MCF 10A (cell line): ENCODE measurements around the gene SLC27A5. TPM values are rescaled to one million over a fixed set of nuclear protein-coding genes. Genes with fewer than 3 reads are reported as not detected.

Experiments used
- BruUV-seq: library from RNA; stranded (reverse); fragments of 400-500 nt; replicated peaks from 2 replicates; lab custom pipeline; 2021; lab: Mats Ljungman, UMichigan
- CTCF ChIA-PET: fragments of 300-600 bp; sonication (Branson Sonifier 250); formaldehyde crosslinking; extraction: SDS; loops from one replicate; lab custom pipeline; 2021; ENCODE audit warnings: antibody characterized with exemption, inconsistent platforms; lab: Yijun Ruan, JAX
- POLR2A ChIA-PET: fragments of 300-600, 350-650 bp; sonication (Branson Sonifier 250); formaldehyde crosslinking; extraction: SDS; loops from one replicate; lab custom pipeline; 2020; ENCODE audit warnings: antibody characterized with exemption, inconsistent platforms; lab: Yijun Ruan, JAX
- DNase-seq: peaks from one replicate; pipeline ENCODE4 v3.0.0-alpha.2; 2018; ENCODE audit not compliant: unreplicated experiment
- H3K27ac Mint-ChIP-seq: one replicate; pipeline ENCODE4 v1.8.0; 2022; ENCODE audit warnings: mild to moderate bottlenecking, low read depth, mixed read lengths; ENCODE audit not compliant: unreplicated experiment
- H3K27me3 Mint-ChIP-seq: one replicate; pipeline ENCODE4 v1.8.0; 2022; ENCODE audit warnings: mixed read lengths; ENCODE audit not compliant: insufficient read depth, unreplicated experiment
- H3K36me3 Mint-ChIP-seq: one replicate; pipeline ENCODE4 v1.8.0; 2022; ENCODE audit warnings: mild to moderate bottlenecking, moderate library complexity, mixed read lengths; ENCODE audit not compliant: insufficient read depth, unreplicated experiment
- H3K4me1 Mint-ChIP-seq: one replicate; pipeline ENCODE4 v1.8.0; 2022; ENCODE audit warnings: mixed read lengths; ENCODE audit not compliant: insufficient read depth, unreplicated experiment
- H3K4me3 Mint-ChIP-seq: one replicate; pipeline ENCODE4 v1.8.0; 2022; ENCODE audit warnings: mild to moderate bottlenecking, moderate library complexity, mixed read lengths; ENCODE audit not compliant: unreplicated experiment
- H3K9me3 Mint-ChIP-seq: one replicate; pipeline ENCODE4 v1.8.0; 2022; ENCODE audit warnings: mixed read lengths; ENCODE audit not compliant: unreplicated experiment
- CTCF ChIP-seq: fragments of 200-600 bp; IDR thresholded peaks from one replicate; pipeline ENCODE4 v1.8.0; 2022; ENCODE audit warnings: antibody characterized with exemption, mild to moderate bottlenecking; ENCODE audit not compliant: unreplicated experiment
- intact Hi-C: fragments of 100-400 bp; cut with micrococcal nuclease; formaldehyde crosslinking; loops from 2 replicates; pipeline ENCODE4 v1.14.1; 2022
- total RNA-seq: library from RNA; stranded (reverse); gene quantifications from 2 replicates; pipeline ENCODE4 v1.2.3, GENCODE V29; 2022

SLC27A5 gene
- total RNA-seq, 1 experiment from 2014 or later, result 22.5 TPM

DNA sequence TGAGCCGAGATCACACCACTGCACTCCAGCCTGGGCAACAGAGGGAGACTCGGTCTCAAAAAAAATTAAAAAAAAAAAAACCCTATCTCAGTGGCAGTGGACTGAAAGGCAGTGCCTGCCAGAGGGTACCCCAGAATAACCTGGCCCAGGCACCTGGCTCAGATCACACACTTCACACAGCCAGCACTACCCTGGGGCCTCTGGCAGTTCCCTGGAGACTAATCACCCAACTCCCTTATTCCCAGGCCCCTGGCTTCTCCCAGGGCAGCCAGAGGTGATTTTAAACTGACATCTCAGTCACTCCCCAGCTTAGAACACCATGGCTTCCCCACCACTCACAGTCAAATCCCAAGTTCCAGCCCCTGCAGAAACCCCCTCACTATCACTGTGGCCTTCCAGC lies 3.5 kb upstream of the SLC27A5 start:
- Mint-ChIP-seq H3K27ac (peak overlapping the region; percentile 59), H3K36me3 (peaks cover 43% of the 10 kb centered on the region), H3K4me1 (peaks cover 16% of the 10 kb centered on the region), H3K4me3 (peak overlapping the region; percentile 77), H3K27me3 (no peaks in the 10 kb centered on the region), H3K9me3 (no peaks in the 10 kb centered on the region)
- BruUV-seq, result no TSS peak
- intact Hi-C loops, result no loop called here
- TF ChIP-seq CTCF, result no peak
- CTCF ChIA-PET, result interaction anchor here (0.7 kb wide), 2 partner anchors 26 to 1079 kb away, joined by 4 read pairs; no protein-coding TSS in a partner anchor
- POLR2A ChIA-PET, result interaction anchor here (3.8 kb wide), 1 partner anchor 29 kb away, joined by 35 read pairs; the partner anchor contains the start of gene TRIM28
- DNase-seq, result no peak

GRCh38 chr19:58514564-58515022 lies 2.8 kb upstream of the SLC27A5 start:
- no peaks in the 10 kb centered on the region for H3K9me3 Mint-ChIP-seq
- intact Hi-C loops, result no loop called here
- peak overlapping the region; percentile 86 for H3K27ac Mint-ChIP-seq
- ChIA-PET CTCF (interaction anchor here (0.7 to 2.0 kb wide), 9 partner anchors 10 to 714 kb away, joined by 3 to 21 read pairs (median 3); no protein-coding TSS in a partner anchor), POLR2A (interaction anchor here (0.6 to 3.8 kb wide), 9 partner anchors 15 to 127 kb away, joined by 3 to 35 read pairs (median 4); partner anchors contain the start of genes CHMP2A, TRIM28 and UBE2M)
- no peaks in the 10 kb centered on the region for H3K27me3 Mint-ChIP-seq
- DNase-seq, result no peak
- no peak for TF ChIP-seq CTCF
- H3K4me1 Mint-ChIP-seq, result peaks cover 14% of the 10 kb centered on the region
- peak overlapping the region; percentile 77 for H3K4me3 Mint-ChIP-seq
- peaks cover 37% of the 10 kb centered on the region for H3K36me3 Mint-ChIP-seq
- TSS peak; percentile 44 for BruUV-seq

- peak; percentile 97 for TF ChIP-seq CTCF
- BruUV-seq, result no TSS peak
- H3K27me3 Mint-ChIP-seq, result no peaks in the 10 kb centered on the region
- DNase-seq, result peak; percentile 92
- ChIA-PET CTCF (interaction anchor here (0.7 to 2.0 kb wide), 12 partner anchors 9 to 713 kb away, joined by 3 to 21 read pairs (median 4); no protein-coding TSS in a partner anchor), POLR2A (interaction anchor here (0.6 to 3.8 kb wide), 13 partner anchors 14 to 126 kb away, joined by 3 to 35 read pairs (median 4); partner anchors contain the start of genes CHMP2A, TRIM28, UBE2M and ZNF584)
- peaks cover 30% of the 10 kb centered on the region for H3K36me3 Mint-ChIP-seq
- intact Hi-C loops, result no loop called here
- H3K27ac Mint-ChIP-seq, result peak overlapping the region; percentile 86
- H3K4me1 Mint-ChIP-seq, result peaks cover 14% of the 10 kb centered on the region
- H3K4me3 Mint-ChIP-seq, result peak overlapping the region; percentile 77
- no peaks in the 10 kb centered on the region for H3K9me3 Mint-ChIP-seq
Measured at GRCh38 chr19:58513694-58514563, 2.1 kb upstream of the SLC27A5 start.
